Smooth muscle cell (in vitro differentiated cells): Measurements from ENCODE around the gene TMEM186. TPM values are rescaled to one million over a fixed set of nuclear protein-coding genes. Genes with fewer than 3 reads are reported as not detected.

ENCODE experiments used
- DNase-seq: peaks from one replicate; lab custom pipeline; 2025; ENCODE audit not compliant: unreplicated experiment; lab: John Stamatoyannopoulos, UW
- H2AFZ ChIP-seq: fragments of 200-600 bp; sonication (generic); 2 replicates; pipeline ENCODE4 v1.6.0; 2016; ENCODE audit warnings: antibody characterized with exemption, low read depth, mild to moderate bottlenecking
- H3F3A ChIP-seq: fragments of 200-600 bp; sonication (generic); 2 replicates; pipeline ENCODE4 v1.6.0; 2017; ENCODE audit warnings: antibody characterized with exemption, low read depth
- H3K27ac ChIP-seq: fragments of 200-600 bp; sonication (generic); 2 replicates; pipeline ENCODE4 v1.5.1; 2016; ENCODE audit warnings: low read depth, mild to moderate bottlenecking
- H3K27me3 ChIP-seq: fragments of 200-600 bp; sonication (generic); 2 replicates; pipeline ENCODE4 v1.6.1; 2016; ENCODE audit warnings: low read depth, mild to moderate bottlenecking
- H3K36me3 ChIP-seq: fragments of 200-600 bp; sonication (generic); 2 replicates; pipeline ENCODE4 v1.5.1; 2016; ENCODE audit warnings: low read depth
- H3K4me1 ChIP-seq: fragments of 200-600 bp; sonication (generic); 2 replicates; pipeline ENCODE4 v1.5.1; 2016; ENCODE audit warnings: low read depth
- H3K4me2 ChIP-seq: fragments of 200-600 bp; sonication (generic); 2 replicates; pipeline ENCODE4 v1.6.0; 2016; ENCODE audit warnings: mild to moderate bottlenecking
- H3K4me3 ChIP-seq: fragments of 200-600 bp; sonication (generic); 2 replicates; pipeline ENCODE4 v1.5.1; 2016; ENCODE audit warnings: mild to moderate bottlenecking
- H3K79me2 ChIP-seq: fragments of 200-600 bp; sonication (generic); 2 replicates; pipeline ENCODE4 v1.6.0; 2016; ENCODE audit warnings: low read depth, mild to moderate bottlenecking
- H3K9ac ChIP-seq: fragments of 200-600 bp; sonication (generic); 2 replicates; pipeline ENCODE4 v1.6.0; 2016; ENCODE audit warnings: low read depth
- H3K9me3 ChIP-seq: fragments of 200-600 bp; sonication (generic); replicated peaks from 2 replicates; pipeline ENCODE4 v1.5.1; 2016; ENCODE audit warnings: low read depth
- H4K20me1 ChIP-seq: fragments of 200-600 bp; sonication (generic); 2 replicates; pipeline ENCODE4 v1.6.0; 2016; ENCODE audit warnings: low read depth
- CTCF ChIP-seq: fragments of 200-600 bp; sonication (generic); IDR thresholded peaks from 2 replicates; pipeline ENCODE4 v1.5.1; 2017; ENCODE audit warnings: borderline replicate concordance, mild to moderate bottlenecking, antibody characterized with exemption; ENCODE audit not compliant: insufficient read depth, poor library complexity, severe bottlenecking
- WGBS: methylation state at CpG from one replicate; pipeline ENCODE4 v1.1.7; 2016; ENCODE audit warnings: low lambda C conversion rate; 5-methylcytosine and 5-hydroxymethylcytosine counted together
- polyA plus RNA-seq: library from polyadenylated mRNA; unstranded; fragments of >200 nt; fragmentation: Nextera tagmentation; extraction: Ambion mirVana; gene quantifications from 2 replicates; pipeline ENCODE4 v1.2.1, GENCODE V29; 2016
- total RNA-seq: library from RNA; depleted of rRNA; stranded (reverse); fragments of >200 nt; gene quantifications from 2 replicates; pipeline ENCODE4 v1.2.3, GENCODE V29; 2014

Gene TMEM186
- total and polyA plus RNA-seq, 2 experiments from 2014 or later = 1.3 to 9.7 TPM

GRCh38 chr16:8832717-8833105, 35.3 kb upstream of the TMEM186 start:
- peaks cover 78% of the 10 kb centered on the region for H4K20me1 ChIP-seq
- H3K4me1 ChIP-seq = peaks cover 7% of the 10 kb centered on the region
- H3K4me3 ChIP-seq = no peak overlapping the region
- H3K79me2 ChIP-seq = peaks cover 41% of the 10 kb centered on the region
- no peaks in the 10 kb centered on the region for H3F3A ChIP-seq
- no peak overlapping the region for H3K27ac ChIP-seq
- TF ChIP-seq CTCF = no peak
- H3K9me3 ChIP-seq = no peaks in the 10 kb centered on the region
- H3K4me2 ChIP-seq = no peak overlapping the region
- no peaks in the 10 kb centered on the region for H3K27me3 ChIP-seq
- 79% methylated on average over 16 of the region's 16 CpGs for WGBS
- H3K9ac ChIP-seq = no peak overlapping the region
- no peak for DNase-seq
- no peaks in the 10 kb centered on the region for H3K36me3 ChIP-seq
- no peak overlapping the region for H2AFZ ChIP-seq

GRCh38 chr16:8831871-8832716, 34.7 kb upstream of the TMEM186 start:
- Histone ChIP-seq H3K4me1 (peaks cover 7% of the 10 kb centered on the region), H3K27ac (no peak overlapping the region), H3K4me2 (no peak overlapping the region), H3K36me3 (no peaks in the 10 kb centered on the region), H3K79me2 (peaks cover 37% of the 10 kb centered on the region), H3K9ac (no peak overlapping the region), H4K20me1 (peaks cover 76% of the 10 kb centered on the region), H3K9me3 (no peaks in the 10 kb centered on the region), H3F3A (no peaks in the 10 kb centered on the region), H3K27me3 (no peaks in the 10 kb centered on the region), H2AFZ (no peak overlapping the region), H3K4me3 (no peak overlapping the region)
- no peak for TF ChIP-seq CTCF
- DNase-seq = no peak
- WGBS = 79% methylated on average over 18 of the region's 18 CpGs

- no peaks in the 10 kb centered on the region for H3F3A ChIP-seq
- no peaks in the 10 kb centered on the region for H3K9me3 ChIP-seq
- no peak for TF ChIP-seq CTCF
- no peaks in the 10 kb centered on the region for H3K27me3 ChIP-seq
- no peak overlapping the region for H3K27ac ChIP-seq
- no peaks in the 10 kb centered on the region for H3K36me3 ChIP-seq
- no peak overlapping the region for H3K9ac ChIP-seq
- H2AFZ ChIP-seq = no peak overlapping the region
- H3K79me2 ChIP-seq = peaks cover 36% of the 10 kb centered on the region
- H4K20me1 ChIP-seq = peaks cover 81% of the 10 kb centered on the region
- DNase-seq = no peak
- H3K4me1 ChIP-seq = peaks cover 7% of the 10 kb centered on the region
- no peak overlapping the region for H3K4me2 ChIP-seq
- 84% methylated on average over 9 of the region's 9 CpGs for WGBS
- H3K4me3 ChIP-seq = no peak overlapping the region
Measured at GRCh38 chr16:8831450-8831849, 34.0 kb upstream of the TMEM186 start.
